Peyer's patch (tissue), 4 donors: ENCODE data around the gene KDM4C.

Source experiments
- POLR2A ChIP-seq, 2 donors: fragments of 450-650 bp; IDR thresholded peaks; one replicate each; pipeline ENCODE4 v1.5.1; 2017; ENCODE audit warnings: antibody characterized with exemption in 2 of 2, mild to moderate bottlenecking in 2 of 2, moderate library complexity in 2 of 2
- TF ChIP-seq, protein P1 (sequence below), 6 experiments: fragments of 450-650 bp in 4 of 6; fragments of 200-600 bp in 2 of 6; sonication (generic) in 1 of 6; IDR thresholded peaks; one replicate each; pipeline ENCODE4 v1.5.1; 2017 to 2019; ENCODE audit warnings: antibody characterized with exemption in 6 of 6, mild to moderate bottlenecking in 3 of 6, moderate library complexity in 1 of 6

DNA sequence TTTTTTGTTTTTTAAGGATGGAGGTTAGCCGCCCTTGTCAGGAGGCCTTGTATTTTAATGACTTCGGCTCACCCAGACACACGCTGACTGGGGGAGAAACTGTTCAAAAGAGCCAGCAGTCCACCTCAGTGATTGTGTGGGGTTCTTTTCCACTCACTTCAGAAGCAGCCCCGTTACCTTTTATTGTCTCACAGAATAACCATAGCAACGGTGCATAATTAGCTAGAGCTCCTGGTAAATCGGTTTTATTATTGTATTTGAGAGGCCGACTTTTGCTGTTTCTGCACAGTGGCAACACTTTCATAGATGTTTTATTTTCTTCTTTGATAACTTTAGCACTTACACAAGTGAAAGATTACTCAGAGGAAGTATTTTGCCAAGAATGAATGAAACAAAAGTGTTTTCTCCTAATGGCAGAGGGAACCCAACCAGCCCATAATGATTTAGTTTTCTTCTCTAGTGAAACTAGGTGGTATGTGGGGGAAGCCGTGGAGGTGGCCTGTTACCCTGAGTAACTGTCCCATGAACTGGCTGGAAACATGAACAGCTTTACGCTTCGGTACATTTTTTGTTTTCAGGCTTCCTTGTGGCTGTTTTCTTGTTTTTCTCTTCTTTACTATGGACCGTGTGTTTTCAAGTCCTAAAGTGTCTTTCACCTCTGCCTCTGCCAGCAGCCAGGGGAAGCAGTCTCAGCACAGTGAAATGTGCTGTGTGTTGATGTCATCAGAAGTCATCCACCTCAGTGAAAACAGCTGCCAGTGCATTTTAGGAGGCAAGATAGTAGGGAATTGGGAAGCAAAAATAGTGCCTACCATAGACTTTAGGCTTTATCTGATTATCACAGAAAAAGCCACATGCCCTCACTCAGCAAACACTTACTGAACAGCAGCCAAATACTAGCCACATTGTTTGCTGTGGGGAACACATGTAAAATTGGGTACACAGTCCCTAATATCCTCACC, 414.7 kb downstream of the KDM4C start:
- TF ChIP-seq, protein P1, sequence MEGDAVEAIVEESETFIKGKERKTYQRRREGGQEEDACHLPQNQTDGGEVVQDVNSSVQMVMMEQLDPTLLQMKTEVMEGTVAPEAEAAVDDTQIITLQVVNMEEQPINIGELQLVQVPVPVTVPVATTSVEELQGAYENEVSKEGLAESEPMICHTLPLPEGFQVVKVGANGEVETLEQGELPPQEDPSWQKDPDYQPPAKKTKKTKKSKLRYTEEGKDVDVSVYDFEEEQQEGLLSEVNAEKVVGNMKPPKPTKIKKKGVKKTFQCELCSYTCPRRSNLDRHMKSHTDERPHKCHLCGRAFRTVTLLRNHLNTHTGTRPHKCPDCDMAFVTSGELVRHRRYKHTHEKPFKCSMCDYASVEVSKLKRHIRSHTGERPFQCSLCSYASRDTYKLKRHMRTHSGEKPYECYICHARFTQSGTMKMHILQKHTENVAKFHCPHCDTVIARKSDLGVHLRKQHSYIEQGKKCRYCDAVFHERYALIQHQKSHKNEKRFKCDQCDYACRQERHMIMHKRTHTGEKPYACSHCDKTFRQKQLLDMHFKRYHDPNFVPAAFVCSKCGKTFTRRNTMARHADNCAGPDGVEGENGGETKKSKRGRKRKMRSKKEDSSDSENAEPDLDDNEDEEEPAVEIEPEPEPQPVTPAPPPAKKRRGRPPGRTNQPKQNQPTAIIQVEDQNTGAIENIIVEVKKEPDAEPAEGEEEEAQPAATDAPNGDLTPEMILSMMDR (IDR thresholded peaks at IDR 0.05) = no peak
- no peak for TF ChIP-seq POLR2A (IDR thresholded peaks at IDR 0.05)
